Osteoblast (primary cell): ENCODE data around the gene ATP13A1. TPM values are rescaled to one million over a fixed set of nuclear protein-coding genes. Genes with fewer than 3 reads are reported as not detected.
"Not testable (repeated sequence)": the region's sequence is repeated elsewhere in the genome, so short reads cannot be mapped to it uniquely, and the experiment has no call there.

Source experiments
- DNase-seq: peaks from one replicate; pipeline ENCODE4 v3.0.0; 2011; ENCODE audit warnings: low spot score, mixed read lengths; ENCODE audit not compliant: insufficient read length; ENCODE audit errors: missing footprints
- H2AFZ ChIP-seq: 2 replicates; pipeline ENCODE4 v1.6.0; 2011; ENCODE audit warnings: mild to moderate bottlenecking, low read length
- H3K27ac ChIP-seq: 2 replicates; pipeline ENCODE4 v1.5.1; 2011; ENCODE audit warnings: mild to moderate bottlenecking, low read depth, low read length, moderate library complexity
- H3K27me3 ChIP-seq: 2 replicates; pipeline ENCODE4 v1.6.0; 2012; ENCODE audit warnings: mild to moderate bottlenecking, control low read depth, inconsistent platforms, low read length, moderate library complexity; ENCODE audit not compliant: insufficient read depth
- H3K36me3 ChIP-seq: 2 replicates; pipeline ENCODE4 v1.5.1; 2011; ENCODE audit warnings: mild to moderate bottlenecking, low read length, control low read depth, moderate library complexity; ENCODE audit not compliant: insufficient read depth
- H3K4me1 ChIP-seq: 2 replicates; pipeline ENCODE4 v1.5.1; 2011; ENCODE audit warnings: mild to moderate bottlenecking, low read length, control low read depth, moderate library complexity; ENCODE audit not compliant: insufficient read depth
- H3K4me2 ChIP-seq: 2 replicates; pipeline ENCODE4 v1.6.0; 2011; ENCODE audit warnings: mild to moderate bottlenecking, low read length; ENCODE audit not compliant: insufficient read depth
- H3K4me3 ChIP-seq: fragments of 200-600 bp; sonication (generic); 3 replicates; pipeline ENCODE4 v1.5.1; 2012; ENCODE audit warnings: mild to moderate bottlenecking, low read length, inconsistent platforms; ENCODE audit not compliant: insufficient read depth
- H3K79me2 ChIP-seq: 2 replicates; pipeline ENCODE4 v1.6.0; 2012; ENCODE audit warnings: mild to moderate bottlenecking, low read length, control low read depth, inconsistent platforms; ENCODE audit not compliant: insufficient read depth
- H3K9me3 ChIP-seq: 2 replicates; pipeline ENCODE4 v1.5.1; 2011; ENCODE audit warnings: low read depth, low read length, control low read depth
- H4K20me1 ChIP-seq: 2 replicates; pipeline ENCODE4 v1.6.0; 2012; ENCODE audit warnings: mild to moderate bottlenecking, low read length, control low read depth; ENCODE audit not compliant: insufficient read depth
- total RNA-seq: library from RNA; depleted of rRNA; stranded (reverse); fragments of >200 nt; gene quantifications from 2 replicates; pipeline ENCODE4 v1.2.3, GENCODE V29; 2012
- TF ChIP-seq, protein P1 (sequence below): IDR thresholded peaks from 2 replicates; pipeline ENCODE4 v1.5.1; 2011; ENCODE audit warnings: mild to moderate bottlenecking, low read depth, low read length, moderate library complexity; ENCODE audit errors: extremely low read depth

ATP13A1 gene
- total RNA-seq, 1 donor, result 65.9 TPM

DNA sequence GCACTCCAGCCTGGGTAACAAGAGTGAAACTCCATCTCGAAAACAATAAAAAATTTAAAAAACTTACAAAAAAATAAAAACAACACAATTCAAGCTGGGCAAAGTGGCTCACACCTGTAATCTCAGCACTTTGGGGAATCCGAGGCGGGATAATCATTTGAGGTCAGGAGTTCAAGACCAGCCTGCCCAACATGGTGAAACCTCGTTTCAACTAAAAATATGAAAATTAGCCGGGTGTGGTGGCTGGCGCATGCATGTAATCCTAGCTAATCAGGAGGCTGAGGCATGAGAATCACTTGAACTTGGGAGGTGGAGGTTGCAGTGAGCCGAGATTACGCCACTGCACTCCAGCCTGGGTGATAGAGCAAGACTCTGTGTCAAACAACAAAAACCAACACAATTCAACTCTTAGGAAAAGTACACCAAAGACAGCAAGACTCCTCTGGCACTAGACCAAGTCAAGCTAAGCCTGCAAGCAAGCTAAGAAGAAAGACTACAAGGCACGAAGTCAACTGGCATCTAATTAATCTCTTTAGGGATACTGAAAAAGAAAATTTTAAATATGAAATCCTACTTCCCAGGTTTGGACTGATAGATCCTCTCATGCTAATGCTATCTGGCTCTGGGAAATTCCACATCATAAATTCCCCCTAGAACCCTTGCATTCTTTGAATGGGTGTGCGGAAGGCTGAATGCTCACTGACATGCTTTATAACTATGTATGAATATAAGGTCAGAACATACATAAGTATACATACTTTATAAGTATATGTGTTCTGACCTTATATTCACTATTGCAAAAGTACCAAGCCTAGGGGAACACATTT, 52.9 kb downstream of the ATP13A1 start:
- no peak overlapping the region for H2AFZ ChIP-seq
- no peaks in the 10 kb centered on the region for H4K20me1 ChIP-seq
- H3K4me1 ChIP-seq, result peaks cover 2% of the 10 kb centered on the region
- H3K4me3 ChIP-seq, result no peak overlapping the region
- TF ChIP-seq, protein P1, sequence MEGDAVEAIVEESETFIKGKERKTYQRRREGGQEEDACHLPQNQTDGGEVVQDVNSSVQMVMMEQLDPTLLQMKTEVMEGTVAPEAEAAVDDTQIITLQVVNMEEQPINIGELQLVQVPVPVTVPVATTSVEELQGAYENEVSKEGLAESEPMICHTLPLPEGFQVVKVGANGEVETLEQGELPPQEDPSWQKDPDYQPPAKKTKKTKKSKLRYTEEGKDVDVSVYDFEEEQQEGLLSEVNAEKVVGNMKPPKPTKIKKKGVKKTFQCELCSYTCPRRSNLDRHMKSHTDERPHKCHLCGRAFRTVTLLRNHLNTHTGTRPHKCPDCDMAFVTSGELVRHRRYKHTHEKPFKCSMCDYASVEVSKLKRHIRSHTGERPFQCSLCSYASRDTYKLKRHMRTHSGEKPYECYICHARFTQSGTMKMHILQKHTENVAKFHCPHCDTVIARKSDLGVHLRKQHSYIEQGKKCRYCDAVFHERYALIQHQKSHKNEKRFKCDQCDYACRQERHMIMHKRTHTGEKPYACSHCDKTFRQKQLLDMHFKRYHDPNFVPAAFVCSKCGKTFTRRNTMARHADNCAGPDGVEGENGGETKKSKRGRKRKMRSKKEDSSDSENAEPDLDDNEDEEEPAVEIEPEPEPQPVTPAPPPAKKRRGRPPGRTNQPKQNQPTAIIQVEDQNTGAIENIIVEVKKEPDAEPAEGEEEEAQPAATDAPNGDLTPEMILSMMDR, result no peak
- no peak overlapping the region for H3K27ac ChIP-seq
- no peaks in the 10 kb centered on the region for H3K27me3 ChIP-seq
- H3K9me3 ChIP-seq, result no peaks in the 10 kb centered on the region
- DNase-seq, result peak; percentile 17
- no peaks in the 10 kb centered on the region for H3K36me3 ChIP-seq
- no peak overlapping the region for H3K4me2 ChIP-seq
- H3K79me2 ChIP-seq, result no peaks in the 10 kb centered on the region

DNA sequence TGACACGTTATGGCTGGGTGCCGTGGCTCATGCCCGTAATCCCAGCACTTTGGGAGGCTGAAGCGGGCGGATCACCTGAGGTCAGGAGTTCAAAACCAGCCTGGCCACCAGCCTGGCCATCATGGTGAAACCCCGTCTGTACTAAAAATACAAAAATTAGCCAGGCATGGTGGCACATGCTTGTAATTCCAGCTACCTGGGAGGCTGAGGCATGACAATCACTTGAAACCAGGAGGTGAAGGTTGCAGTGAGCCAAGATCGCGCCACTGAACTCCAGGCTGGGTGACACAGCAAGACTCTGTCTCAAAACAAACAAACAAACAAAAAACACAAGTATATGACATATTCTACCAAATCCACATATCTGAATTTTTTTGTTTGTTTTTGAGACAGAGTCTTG, 56.8 kb downstream of the ATP13A1 start:
- not testable (repeated sequence) for H3K79me2 ChIP-seq, H3K4me3 ChIP-seq, H3K27me3 ChIP-seq, H3K4me2 ChIP-seq, H3K4me1 ChIP-seq, H4K20me1 ChIP-seq, H3K36me3 ChIP-seq, DNase-seq, H2AFZ ChIP-seq, H3K9me3 ChIP-seq, H3K27ac ChIP-seq

DNA sequence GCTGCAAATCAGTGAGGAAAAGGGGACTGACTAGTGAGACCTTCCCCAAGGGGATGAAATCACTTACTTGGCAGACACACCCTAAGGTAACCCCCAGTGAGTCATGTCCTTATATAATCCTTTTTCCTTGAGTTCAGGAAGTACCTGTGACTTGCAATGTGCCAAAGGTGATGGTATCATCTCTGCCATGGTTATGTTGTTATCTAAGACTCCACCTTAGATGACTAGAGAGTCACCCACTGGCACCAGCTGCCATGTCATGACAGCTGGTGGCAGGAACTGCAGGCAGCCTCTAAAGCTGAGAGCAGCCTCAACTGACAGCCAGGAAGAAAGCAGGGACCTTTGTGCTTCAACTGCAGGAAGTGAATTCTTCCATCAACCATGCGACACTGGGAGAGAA, 57.5 kb downstream of the ATP13A1 start:
- H3K4me3 ChIP-seq, result no peak overlapping the region
- no peak overlapping the region for H3K4me2 ChIP-seq
- TF ChIP-seq, protein P1, result no peak
- no peaks in the 10 kb centered on the region for H3K9me3 ChIP-seq
- no peaks in the 10 kb centered on the region for H3K79me2 ChIP-seq
- DNase-seq, result peak; percentile 64
- no peaks in the 10 kb centered on the region for H4K20me1 ChIP-seq
- no peaks in the 10 kb centered on the region for H3K27me3 ChIP-seq
- no peaks in the 10 kb centered on the region for H3K4me1 ChIP-seq
- H3K27ac ChIP-seq, result no peak overlapping the region
- no peak overlapping the region for H2AFZ ChIP-seq
- H3K36me3 ChIP-seq, result no peaks in the 10 kb centered on the region

DNA sequence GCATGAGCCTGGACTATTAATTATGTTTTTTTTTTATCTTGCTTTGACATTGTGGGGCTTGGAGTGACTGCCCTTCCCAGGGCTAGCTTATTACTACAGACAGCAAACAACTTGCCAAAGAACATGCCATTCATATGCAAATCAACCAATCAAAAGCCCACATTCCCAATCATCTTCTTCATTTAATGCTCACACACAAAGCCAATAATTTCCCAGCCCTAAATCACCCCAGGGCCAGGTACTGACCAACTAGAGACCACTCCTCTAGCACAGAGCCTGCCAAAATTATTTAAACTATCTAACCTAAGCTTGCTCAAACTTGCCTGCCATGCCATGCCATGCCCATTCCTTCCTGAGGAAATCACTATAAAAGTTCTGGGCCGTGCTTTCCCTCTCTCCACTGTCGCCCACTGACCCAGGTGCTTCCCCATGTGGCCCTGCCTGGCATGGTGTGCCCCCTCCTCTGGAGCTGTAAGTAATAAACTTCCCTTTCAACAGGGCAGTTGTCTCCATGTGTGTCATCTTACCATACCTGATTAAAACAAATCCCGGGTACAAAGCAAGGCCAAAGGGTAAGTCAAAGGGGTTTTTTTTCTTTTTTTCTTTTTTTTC, 60.7 kb downstream of the ATP13A1 start:
- H3K4me1 ChIP-seq, result no peaks in the 10 kb centered on the region
- no peak overlapping the region for H3K27ac ChIP-seq
- no peaks in the 10 kb centered on the region for H3K9me3 ChIP-seq
- H3K36me3 ChIP-seq, result no peaks in the 10 kb centered on the region
- no peak overlapping the region for H3K4me3 ChIP-seq
- H3K27me3 ChIP-seq, result no peaks in the 10 kb centered on the region
- peak; percentile 58 for DNase-seq
- no peak overlapping the region for H3K4me2 ChIP-seq
- no peaks in the 10 kb centered on the region for H3K79me2 ChIP-seq
- H2AFZ ChIP-seq, result no peak overlapping the region
- no peaks in the 10 kb centered on the region for H4K20me1 ChIP-seq
- TF ChIP-seq, protein P1, result no peak
